HEK293 (cell line): ENCODE measurements around the gene STAG3.

Source experiments
- CTCF ChIA-PET: fragments of 350-600 bp; formaldehyde crosslinking; extraction: SDS; loops from one replicate; lab custom pipeline; 2021; ENCODE audit warnings: antibody characterized with exemption; lab: Yijun Ruan, JAX
- POLR2A ChIA-PET: fragments of 300-600 bp; formaldehyde crosslinking; extraction: SDS; loops from one replicate; lab custom pipeline; 2020; ENCODE audit warnings: antibody characterized with exemption, inconsistent platforms; lab: Yijun Ruan, JAX
- H3K27ac ChIP-seq: fragments of 200-500 bp; sonication (Bioruptor generic); 2 replicates; pipeline ENCODE4 v1.5.1; 2014; ENCODE audit warnings: low read depth, low read length, control low read depth, inconsistent platforms; ENCODE audit errors: extremely low read depth
- H3K36me3 ChIP-seq, 2 experiments: fragments of 200-500 bp in 1 of 2; sonication (Bioruptor generic) in 1 of 2; 1 replicate in 1 of 2; 2 replicates in 1 of 2; pipeline ENCODE4 v1.5.1; 2014 to 2017; ENCODE audit warnings: inconsistent platforms in 2 of 2, low read length in 2 of 2; ENCODE audit not compliant: control insufficient read depth in 2 of 2, insufficient read depth in 1 of 2
- H3K4me1 ChIP-seq: fragments of 200-500 bp; sonication (Bioruptor generic); 2 replicates; pipeline ENCODE4 v1.5.1; 2014; ENCODE audit warnings: mild to moderate bottlenecking, low read length, inconsistent platforms; ENCODE audit not compliant: control insufficient read depth, insufficient read depth
- H3K4me3 ChIP-seq: 2 replicates; pipeline ENCODE4 v1.5.1; 2011; ENCODE audit warnings: low read depth, mild to moderate bottlenecking, control low read depth, low read length, moderate library complexity
- H3K9me3 ChIP-seq: fragments of 200-500 bp; sonication (Bioruptor generic); 2 replicates; pipeline ENCODE4 v1.5.1; 2014; ENCODE audit warnings: low read depth, low read length, inconsistent platforms; ENCODE audit not compliant: control insufficient read depth, insufficient read depth
- KLF8 ChIP-seq: fragments of 450-650 bp; formaldehyde crosslinking; IDR thresholded peaks from 2 replicates; pipeline ENCODE4 v1.5.1; 2016; ENCODE audit warnings: missing biosample characterization, missing genetic modification characterization
- KLF9 ChIP-seq: fragments of 450-650 bp; formaldehyde crosslinking; IDR thresholded peaks from 2 replicates; pipeline ENCODE4 v1.5.1; 2016; ENCODE audit warnings: missing biosample characterization, missing genetic modification characterization, low read depth
- MYNN ChIP-seq: fragments of 450-650 bp; formaldehyde crosslinking; IDR thresholded peaks from 2 replicates; pipeline ENCODE4 v1.5.1; 2016; ENCODE audit warnings: missing biosample characterization, missing genetic modification characterization, borderline replicate concordance
- ZNF223 ChIP-seq: fragments of 450-650 bp; formaldehyde crosslinking; IDR thresholded peaks from 2 replicates; pipeline ENCODE4 v1.5.1; 2016; ENCODE audit warnings: missing biosample characterization, missing genetic modification characterization
- ZNF23 ChIP-seq: fragments of 450-650 bp; formaldehyde crosslinking; IDR thresholded peaks from 2 replicates; pipeline ENCODE4 v1.5.1; 2016; ENCODE audit warnings: missing biosample characterization, missing genetic modification characterization, borderline replicate concordance
- ZNF341 ChIP-seq: fragments of 450-650 bp; formaldehyde crosslinking; IDR thresholded peaks from 2 replicates; pipeline ENCODE4; 2016; ENCODE audit warnings: low read depth, missing biosample characterization, missing genetic modification characterization
- ZNF510 ChIP-seq: fragments of 450-650 bp; formaldehyde crosslinking; IDR thresholded peaks from 2 replicates; pipeline ENCODE4 v1.5.1; 2018; ENCODE audit warnings: mild to moderate bottlenecking, missing genetic modification characterization, missing biosample characterization; ENCODE audit not compliant: insufficient replicate concordance
- ZNF558 ChIP-seq: fragments of 450-650 bp; formaldehyde crosslinking; IDR thresholded peaks from 2 replicates; pipeline ENCODE4 v1.5.1; 2016; ENCODE audit warnings: missing biosample characterization, missing genetic modification characterization
- ZNF677 ChIP-seq: fragments of 450-650 bp; IDR thresholded peaks from 2 replicates; pipeline ENCODE4 v1.5.0; 2018; ENCODE audit warnings: missing biosample characterization, mild to moderate bottlenecking, missing genetic modification characterization, moderate library complexity
- ZSCAN16 ChIP-seq: fragments of 450-650 bp; formaldehyde crosslinking; IDR thresholded peaks from 2 replicates; pipeline ENCODE4 v1.5.1; 2016; ENCODE audit warnings: missing biosample characterization, missing genetic modification characterization
- TF ChIP-seq, protein P1 (sequence below): fragments of 450-650 bp; formaldehyde crosslinking; IDR thresholded peaks from 2 replicates; pipeline ENCODE4 v1.5.1; 2017; ENCODE audit warnings: missing biosample characterization, missing genetic modification characterization
- TF ChIP-seq, protein P2 (sequence below): fragments of 450-650 bp; formaldehyde crosslinking; IDR thresholded peaks from 2 replicates; pipeline ENCODE4 v1.5.0; 2017; ENCODE audit warnings: missing biosample characterization, missing genetic modification characterization, borderline replicate concordance
- TF ChIP-seq, protein P3 (sequence below): fragments of 450-650 bp; formaldehyde crosslinking; IDR thresholded peaks from 2 replicates; pipeline ENCODE4 v1.5.1; 2016; ENCODE audit warnings: missing biosample characterization, missing genetic modification characterization
- TF ChIP-seq, protein P4 (sequence below): fragments of 450-650 bp; formaldehyde crosslinking; IDR thresholded peaks from 2 replicates; pipeline ENCODE4 v1.5.1; 2016; ENCODE audit warnings: missing biosample characterization, missing genetic modification characterization, borderline replicate concordance
- TF ChIP-seq, protein P5 (sequence below): fragments of 450-650 bp; formaldehyde crosslinking; conservative IDR thresholded peaks from 2 replicates; pipeline ENCODE4 v1.5.1; 2016; ENCODE audit warnings: low read depth, missing biosample characterization, missing genetic modification characterization
- TF ChIP-seq, protein P6 (sequence below): sonication (generic); formaldehyde crosslinking; IDR thresholded peaks from 2 replicates; pipeline ENCODE4 v1.8.1; 2022; ENCODE audit warnings: mild to moderate bottlenecking, moderate library complexity, missing genetic modification reagents
- TF ChIP-seq, protein P7 (sequence below): fragments of 450-650 bp; formaldehyde crosslinking; IDR thresholded peaks from 2 replicates; pipeline ENCODE4 v1.5.1; 2016; ENCODE audit warnings: missing biosample characterization, missing genetic modification characterization, borderline replicate concordance

STAG3 gene

DNA sequence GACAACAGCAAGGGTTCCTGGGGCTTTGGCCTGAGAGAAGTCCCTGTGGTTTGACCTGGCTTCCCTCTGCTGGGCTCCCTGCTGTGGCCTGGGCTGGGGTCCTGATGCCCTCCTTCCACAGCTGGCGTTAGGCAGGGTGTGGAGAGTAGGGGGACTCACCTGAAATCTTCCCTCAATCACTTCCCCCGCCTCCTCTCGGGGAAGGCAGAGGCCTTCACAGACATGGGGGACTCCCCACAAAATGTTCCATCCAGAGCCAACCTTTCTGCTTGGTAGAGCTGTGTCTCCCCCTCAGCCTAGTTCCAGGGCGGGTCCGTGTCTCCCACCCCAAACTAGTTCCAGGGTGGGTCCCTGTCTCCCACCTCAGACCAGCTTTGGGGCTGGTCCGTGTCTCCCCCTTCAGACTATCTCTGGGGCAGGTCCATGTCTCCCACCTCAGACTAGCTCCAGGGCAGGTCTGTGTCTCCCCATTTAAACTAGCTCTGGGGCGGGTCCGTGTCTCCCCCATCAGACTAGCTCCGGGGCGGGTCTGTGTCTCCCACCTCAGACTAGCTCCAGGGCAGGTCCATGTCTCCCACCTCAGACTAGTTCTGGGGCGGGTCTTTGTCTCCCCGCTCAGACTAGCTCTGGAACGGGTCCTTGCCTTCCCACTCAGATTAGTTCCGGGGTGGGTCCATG lies 44.2 kb downstream of the STAG3 start:
- Histone ChIP-seq H3K27ac (no peak overlapping the region), H3K36me3 (peaks cover 0 to 7% of the 10 kb centered on the region in 2 experiments; a peak in 1 of 3 replicates), H3K9me3 (no peaks in the 10 kb centered on the region), H3K4me1 (no peaks in the 10 kb centered on the region), H3K4me3 (no peak overlapping the region)
- POLR2A ChIA-PET: interaction anchor here (0.7 kb wide), 1 partner anchor 11 kb away, joined by 3 read pairs; no protein-coding TSS in a partner anchor
- CTCF ChIA-PET: interaction anchor here (0.6 to 1.7 kb wide), 4 partner anchors 89 to 1023 kb away, joined by 3 to 4 read pairs (median 4); partner anchors contain the start of gene FIS1
- TF ChIP-seq ZSCAN16 (tag by site-specific recombination) (no peak), ZNF510 (no peak), MYNN (tag by site-specific recombination) (no peak), ZNF223 (no peak), ZNF23 (tag by site-specific recombination) (no peak), ZNF341 (tag by site-specific recombination) (no peak), ZNF558 (tag by site-specific recombination) (no peak), KLF9 (tag by site-specific recombination) (no peak), KLF8 (tag by site-specific recombination) (no peak), ZNF677 (no peak)
- TF ChIP-seq, protein P1, sequence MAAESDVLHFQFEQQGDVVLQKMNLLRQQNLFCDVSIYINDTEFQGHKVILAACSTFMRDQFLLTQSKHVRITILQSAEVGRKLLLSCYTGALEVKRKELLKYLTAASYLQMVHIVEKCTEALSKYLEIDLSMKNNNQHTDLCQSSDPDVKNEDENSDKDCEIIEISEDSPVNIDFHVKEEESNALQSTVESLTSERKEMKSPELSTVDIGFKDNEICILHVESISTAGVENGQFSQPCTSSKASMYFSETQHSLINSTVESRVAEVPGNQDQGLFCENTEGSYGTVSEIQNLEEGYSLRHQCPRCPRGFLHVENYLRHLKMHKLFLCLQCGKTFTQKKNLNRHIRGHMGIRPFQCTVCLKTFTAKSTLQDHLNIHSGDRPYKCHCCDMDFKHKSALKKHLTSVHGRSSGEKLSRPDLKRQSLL (tag by site-specific recombination): no peak
- TF ChIP-seq, protein P2, sequence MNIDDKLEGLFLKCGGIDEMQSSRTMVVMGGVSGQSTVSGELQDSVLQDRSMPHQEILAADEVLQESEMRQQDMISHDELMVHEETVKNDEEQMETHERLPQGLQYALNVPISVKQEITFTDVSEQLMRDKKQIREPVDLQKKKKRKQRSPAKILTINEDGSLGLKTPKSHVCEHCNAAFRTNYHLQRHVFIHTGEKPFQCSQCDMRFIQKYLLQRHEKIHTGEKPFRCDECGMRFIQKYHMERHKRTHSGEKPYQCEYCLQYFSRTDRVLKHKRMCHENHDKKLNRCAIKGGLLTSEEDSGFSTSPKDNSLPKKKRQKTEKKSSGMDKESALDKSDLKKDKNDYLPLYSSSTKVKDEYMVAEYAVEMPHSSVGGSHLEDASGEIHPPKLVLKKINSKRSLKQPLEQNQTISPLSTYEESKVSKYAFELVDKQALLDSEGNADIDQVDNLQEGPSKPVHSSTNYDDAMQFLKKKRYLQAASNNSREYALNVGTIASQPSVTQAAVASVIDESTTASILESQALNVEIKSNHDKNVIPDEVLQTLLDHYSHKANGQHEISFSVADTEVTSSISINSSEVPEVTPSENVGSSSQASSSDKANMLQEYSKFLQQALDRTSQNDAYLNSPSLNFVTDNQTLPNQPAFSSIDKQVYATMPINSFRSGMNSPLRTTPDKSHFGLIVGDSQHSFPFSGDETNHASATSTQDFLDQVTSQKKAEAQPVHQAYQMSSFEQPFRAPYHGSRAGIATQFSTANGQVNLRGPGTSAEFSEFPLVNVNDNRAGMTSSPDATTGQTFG (tag by site-specific recombination): no peak
- TF ChIP-seq, protein P3, sequence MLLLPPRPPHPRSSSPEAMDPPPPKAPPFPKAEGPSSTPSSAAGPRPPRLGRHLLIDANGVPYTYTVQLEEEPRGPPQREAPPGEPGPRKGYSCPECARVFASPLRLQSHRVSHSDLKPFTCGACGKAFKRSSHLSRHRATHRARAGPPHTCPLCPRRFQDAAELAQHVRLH (tag by site-specific recombination): no peak
- TF ChIP-seq, protein P4, sequence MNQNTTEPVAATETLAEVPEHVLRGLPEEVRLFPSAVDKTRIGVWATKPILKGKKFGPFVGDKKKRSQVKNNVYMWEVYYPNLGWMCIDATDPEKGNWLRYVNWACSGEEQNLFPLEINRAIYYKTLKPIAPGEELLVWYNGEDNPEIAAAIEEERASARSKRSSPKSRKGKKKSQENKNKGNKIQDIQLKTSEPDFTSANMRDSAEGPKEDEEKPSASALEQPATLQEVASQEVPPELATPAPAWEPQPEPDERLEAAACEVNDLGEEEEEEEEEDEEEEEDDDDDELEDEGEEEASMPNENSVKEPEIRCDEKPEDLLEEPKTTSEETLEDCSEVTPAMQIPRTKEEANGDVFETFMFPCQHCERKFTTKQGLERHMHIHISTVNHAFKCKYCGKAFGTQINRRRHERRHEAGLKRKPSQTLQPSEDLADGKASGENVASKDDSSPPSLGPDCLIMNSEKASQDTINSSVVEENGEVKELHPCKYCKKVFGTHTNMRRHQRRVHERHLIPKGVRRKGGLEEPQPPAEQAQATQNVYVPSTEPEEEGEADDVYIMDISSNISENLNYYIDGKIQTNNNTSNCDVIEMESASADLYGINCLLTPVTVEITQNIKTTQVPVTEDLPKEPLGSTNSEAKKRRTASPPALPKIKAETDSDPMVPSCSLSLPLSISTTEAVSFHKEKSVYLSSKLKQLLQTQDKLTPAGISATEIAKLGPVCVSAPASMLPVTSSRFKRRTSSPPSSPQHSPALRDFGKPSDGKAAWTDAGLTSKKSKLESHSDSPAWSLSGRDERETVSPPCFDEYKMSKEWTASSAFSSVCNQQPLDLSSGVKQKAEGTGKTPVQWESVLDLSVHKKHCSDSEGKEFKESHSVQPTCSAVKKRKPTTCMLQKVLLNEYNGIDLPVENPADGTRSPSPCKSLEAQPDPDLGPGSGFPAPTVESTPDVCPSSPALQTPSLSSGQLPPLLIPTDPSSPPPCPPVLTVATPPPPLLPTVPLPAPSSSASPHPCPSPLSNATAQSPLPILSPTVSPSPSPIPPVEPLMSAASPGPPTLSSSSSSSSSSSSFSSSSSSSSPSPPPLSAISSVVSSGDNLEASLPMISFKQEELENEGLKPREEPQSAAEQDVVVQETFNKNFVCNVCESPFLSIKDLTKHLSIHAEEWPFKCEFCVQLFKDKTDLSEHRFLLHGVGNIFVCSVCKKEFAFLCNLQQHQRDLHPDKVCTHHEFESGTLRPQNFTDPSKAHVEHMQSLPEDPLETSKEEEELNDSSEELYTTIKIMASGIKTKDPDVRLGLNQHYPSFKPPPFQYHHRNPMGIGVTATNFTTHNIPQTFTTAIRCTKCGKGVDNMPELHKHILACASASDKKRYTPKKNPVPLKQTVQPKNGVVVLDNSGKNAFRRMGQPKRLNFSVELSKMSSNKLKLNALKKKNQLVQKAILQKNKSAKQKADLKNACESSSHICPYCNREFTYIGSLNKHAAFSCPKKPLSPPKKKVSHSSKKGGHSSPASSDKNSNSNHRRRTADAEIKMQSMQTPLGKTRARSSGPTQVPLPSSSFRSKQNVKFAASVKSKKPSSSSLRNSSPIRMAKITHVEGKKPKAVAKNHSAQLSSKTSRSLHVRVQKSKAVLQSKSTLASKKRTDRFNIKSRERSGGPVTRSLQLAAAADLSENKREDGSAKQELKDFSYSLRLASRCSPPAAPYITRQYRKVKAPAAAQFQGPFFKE (tag by site-specific recombination): no peak
- TF ChIP-seq, protein P5, sequence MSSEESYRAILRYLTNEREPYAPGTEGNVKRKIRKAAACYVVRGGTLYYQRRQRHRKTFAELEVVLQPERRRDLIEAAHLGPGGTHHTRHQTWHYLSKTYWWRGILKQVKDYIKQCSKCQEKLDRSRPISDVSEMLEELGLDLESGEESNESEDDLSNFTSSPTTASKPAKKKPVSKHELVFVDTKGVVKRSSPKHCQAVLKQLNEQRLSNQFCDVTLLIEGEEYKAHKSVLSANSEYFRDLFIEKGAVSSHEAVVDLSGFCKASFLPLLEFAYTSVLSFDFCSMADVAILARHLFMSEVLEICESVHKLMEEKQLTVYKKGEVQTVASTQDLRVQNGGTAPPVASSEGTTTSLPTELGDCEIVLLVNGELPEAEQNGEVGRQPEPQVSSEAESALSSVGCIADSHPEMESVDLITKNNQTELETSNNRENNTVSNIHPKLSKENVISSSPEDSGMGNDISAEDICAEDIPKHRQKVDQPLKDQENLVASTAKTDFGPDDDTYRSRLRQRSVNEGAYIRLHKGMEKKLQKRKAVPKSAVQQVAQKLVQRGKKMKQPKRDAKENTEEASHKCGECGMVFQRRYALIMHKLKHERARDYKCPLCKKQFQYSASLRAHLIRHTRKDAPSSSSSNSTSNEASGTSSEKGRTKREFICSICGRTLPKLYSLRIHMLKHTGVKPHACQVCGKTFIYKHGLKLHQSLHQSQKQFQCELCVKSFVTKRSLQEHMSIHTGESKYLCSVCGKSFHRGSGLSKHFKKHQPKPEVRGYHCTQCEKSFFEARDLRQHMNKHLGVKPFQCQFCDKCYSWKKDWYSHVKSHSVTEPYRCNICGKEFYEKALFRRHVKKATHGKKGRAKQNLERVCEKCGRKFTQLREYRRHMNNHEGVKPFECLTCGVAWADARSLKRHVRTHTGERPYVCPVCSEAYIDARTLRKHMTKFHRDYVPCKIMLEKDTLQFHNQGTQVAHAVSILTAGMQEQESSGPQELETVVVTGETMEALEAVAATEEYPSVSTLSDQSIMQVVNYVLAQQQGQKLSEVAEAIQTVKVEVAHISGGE (tag by site-specific recombination): no peak
- TF ChIP-seq, protein P6, sequence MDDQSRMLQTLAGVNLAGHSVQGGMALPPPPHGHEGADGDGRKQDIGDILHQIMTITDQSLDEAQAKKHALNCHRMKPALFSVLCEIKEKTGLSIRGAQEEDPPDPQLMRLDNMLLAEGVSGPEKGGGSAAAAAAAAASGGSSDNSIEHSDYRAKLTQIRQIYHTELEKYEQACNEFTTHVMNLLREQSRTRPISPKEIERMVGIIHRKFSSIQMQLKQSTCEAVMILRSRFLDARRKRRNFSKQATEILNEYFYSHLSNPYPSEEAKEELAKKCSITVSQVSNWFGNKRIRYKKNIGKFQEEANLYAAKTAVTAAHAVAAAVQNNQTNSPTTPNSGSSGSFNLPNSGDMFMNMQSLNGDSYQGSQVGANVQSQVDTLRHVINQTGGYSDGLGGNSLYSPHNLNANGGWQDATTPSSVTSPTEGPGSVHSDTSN (CRISPR knock-in tag): no peak
- TF ChIP-seq, protein P7, sequence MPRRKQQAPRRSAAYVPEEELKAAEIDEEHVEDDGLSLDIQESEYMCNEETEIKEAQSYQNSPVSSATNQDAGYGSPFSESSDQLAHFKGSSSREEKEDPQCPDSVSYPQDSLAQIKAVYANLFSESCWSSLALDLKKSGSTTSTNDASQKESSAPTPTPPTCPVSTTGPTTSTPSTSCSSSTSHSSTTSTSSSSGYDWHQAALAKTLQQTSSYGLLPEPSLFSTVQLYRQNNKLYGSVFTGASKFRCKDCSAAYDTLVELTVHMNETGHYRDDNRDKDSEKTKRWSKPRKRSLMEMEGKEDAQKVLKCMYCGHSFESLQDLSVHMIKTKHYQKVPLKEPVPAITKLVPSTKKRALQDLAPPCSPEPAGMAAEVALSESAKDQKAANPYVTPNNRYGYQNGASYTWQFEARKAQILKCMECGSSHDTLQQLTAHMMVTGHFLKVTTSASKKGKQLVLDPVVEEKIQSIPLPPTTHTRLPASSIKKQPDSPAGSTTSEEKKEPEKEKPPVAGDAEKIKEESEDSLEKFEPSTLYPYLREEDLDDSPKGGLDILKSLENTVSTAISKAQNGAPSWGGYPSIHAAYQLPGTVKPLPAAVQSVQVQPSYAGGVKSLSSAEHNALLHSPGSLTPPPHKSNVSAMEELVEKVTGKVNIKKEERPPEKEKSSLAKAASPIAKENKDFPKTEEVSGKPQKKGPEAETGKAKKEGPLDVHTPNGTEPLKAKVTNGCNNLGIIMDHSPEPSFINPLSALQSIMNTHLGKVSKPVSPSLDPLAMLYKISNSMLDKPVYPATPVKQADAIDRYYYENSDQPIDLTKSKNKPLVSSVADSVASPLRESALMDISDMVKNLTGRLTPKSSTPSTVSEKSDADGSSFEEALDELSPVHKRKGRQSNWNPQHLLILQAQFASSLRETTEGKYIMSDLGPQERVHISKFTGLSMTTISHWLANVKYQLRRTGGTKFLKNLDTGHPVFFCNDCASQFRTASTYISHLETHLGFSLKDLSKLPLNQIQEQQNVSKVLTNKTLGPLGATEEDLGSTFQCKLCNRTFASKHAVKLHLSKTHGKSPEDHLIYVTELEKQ (tag by site-specific recombination): no peak
